Measurements from ENCODE around the gene UNC93A.
"Not testable (repeated sequence)": the region's sequence is repeated elsewhere in the genome, so short reads cannot be mapped to it uniquely, and the experiment has no call there.

UNC93A gene

GRCh38 chr6:167270499-167271311 is 20.4 kb upstream of the UNC93A start:
- no peak for DNase-seq (ENCODE audit: low read depth in 2 of 3, low spot score in 2 of 3)

DNA sequence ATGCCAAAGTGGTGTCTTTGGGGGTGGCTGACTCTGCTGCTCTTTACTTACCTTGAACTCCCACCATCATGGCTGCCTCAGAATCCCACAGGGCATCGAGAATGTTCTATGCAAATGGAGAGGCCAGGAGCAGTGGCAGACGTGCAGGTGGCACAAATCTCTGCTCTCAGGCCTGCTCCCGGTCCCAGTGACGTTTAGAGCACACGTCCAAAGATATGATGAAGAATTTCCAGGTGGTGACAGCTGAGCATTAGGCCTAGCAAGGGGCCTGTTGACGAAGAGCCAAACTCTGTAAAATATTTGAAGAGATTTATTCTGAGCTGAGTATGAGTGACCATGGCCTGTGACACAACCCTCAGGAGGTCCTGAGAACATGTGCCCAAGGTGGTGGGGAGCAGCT is 19.0 kb upstream of the UNC93A start:
- no peak for DNase-seq (ENCODE audit: low read depth in 2 of 3, low spot score in 2 of 3)

- DNase-seq (ENCODE audit: low read depth in 2 of 3, low spot score in 2 of 3) = no peak
These were observed 18.3 kb upstream of the UNC93A start for GRCh38 chr6:167272696-167273379.

DNA sequence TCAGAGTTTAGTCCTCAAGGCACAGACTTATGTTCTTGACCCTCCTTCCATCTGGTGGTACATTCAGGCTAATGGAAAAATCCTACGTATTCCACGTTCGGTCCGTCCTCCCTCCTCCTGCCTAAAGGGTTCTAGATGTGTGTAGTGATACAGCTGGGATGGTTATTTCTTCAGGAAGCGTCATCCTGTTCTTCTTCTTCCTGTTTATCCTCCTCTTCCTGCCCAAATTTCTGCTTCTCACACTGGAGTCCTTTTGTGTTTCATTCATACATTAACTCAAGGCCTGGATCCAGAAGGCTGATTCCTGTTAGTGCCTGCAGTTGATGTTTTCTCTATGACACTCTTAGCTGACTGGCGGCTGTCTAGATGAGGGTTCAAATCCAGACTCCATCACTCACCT is 16.8 kb upstream of the UNC93A start:
- no peak for DNase-seq (ENCODE audit: low read depth in 2 of 3, low spot score in 2 of 3)

GRCh38 chr6:167275001-167275400 is 16.1 kb upstream of the UNC93A start:
- no peak for DNase-seq (ENCODE audit: low read depth in 2 of 3, low spot score in 2 of 3)

GRCh38 chr6:167275436-167275835 is 15.7 kb upstream of the UNC93A start:
- no peak for DNase-seq (ENCODE audit: low read depth in 2 of 3, low spot score in 2 of 3)

- no peak for DNase-seq (ENCODE audit: low read depth in 2 of 3, low spot score in 2 of 3)
These were observed 14.2 kb upstream of the UNC93A start for GRCh38 chr6:167276772-167277533.

DNA sequence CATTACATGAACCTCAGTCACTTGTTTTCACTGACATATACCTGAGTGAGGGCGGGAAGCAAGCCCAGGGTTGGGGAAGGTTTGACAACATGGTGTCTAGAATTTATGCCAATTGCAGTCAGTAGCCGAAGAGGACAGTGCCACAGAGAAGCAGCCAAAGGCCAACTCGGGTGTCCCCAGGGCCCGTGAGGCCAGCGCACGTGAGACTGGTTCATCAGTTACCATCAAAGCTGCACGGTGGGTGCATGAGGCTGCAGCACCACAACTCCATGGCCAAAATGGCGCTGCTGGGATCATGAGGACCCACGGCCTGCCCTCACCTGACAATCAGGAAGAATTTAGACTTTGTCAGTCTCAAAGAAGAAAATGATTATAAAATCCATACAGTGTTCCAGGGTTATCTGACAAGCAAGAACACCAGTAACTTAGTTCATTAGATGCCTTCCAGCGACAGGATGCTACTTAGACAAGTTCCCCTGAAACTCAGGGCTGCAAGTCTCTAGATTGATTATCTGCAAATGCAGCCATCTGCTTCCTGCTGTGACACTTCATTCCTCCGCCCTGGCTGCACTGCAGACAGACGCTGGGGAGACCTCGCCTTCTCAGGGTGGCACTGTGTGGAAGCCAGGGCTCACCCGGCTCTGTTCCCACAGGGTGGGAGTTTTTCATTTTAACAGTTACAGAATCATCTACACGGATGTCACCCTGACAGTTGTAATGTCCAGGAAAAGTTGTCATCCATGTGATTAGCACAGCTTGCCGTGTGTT is 12.8 kb upstream of the UNC93A start:
- not testable (repeated sequence) for DNase-seq (ENCODE audit: low read depth in 2 of 3, low spot score in 2 of 3)

DNA sequence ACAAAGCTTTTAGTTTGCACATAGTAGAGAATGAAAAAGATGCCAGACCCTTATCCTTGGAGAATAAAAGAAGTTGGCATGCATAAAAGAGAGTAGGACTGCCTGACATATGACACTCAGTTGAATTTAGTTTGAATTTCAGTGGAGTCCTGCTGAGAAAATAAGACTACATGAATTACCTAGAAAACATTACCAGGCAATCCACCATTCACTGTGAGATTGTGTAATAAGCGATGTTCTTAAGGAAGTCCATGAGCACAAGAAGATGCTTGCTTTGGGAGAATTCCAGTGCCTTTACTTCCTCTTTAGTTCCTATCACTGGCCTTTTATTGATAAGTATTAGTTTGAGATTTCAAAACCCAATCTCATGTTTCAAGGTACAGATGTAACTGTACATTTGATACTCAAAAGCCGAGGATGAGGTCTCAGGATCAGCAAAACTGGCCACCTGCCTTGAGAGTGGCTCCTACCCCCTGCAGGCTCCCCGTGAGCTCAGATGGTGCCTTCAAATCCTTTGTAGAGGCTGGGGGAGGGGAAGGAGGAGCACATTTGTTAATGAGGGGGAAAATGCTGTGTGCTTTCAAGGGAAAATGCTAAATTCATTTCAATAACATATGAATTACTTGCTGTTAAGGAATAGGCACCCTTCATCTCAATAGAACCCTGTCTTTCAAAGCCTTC is 11.2 kb upstream of the UNC93A start:
- DNase-seq (ENCODE audit: low read depth in 2 of 3, low spot score in 2 of 3) = no peak

DNA sequence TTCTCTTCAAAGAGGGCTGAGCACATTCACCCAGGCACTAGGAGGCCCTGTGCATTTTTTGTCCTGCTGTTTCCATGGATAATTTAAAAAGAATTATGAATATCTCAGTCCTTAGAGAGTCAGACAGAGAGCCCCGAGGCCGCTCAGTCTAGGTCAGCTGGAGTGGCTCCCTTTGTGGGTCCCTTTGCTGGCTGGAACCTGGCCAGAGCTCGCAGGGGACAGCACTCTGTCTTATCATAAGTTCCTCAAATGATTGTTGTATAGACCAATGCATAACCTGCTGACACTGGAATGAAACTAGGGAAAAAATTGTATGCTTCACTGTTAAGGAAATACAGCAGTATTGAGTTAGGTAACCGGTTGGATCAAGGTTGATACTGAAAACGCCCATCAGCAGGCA is 10.6 kb upstream of the UNC93A start:
- DNase-seq (ENCODE audit: low read depth in 2 of 3, low spot score in 2 of 3) = not testable (repeated sequence)

DNA sequence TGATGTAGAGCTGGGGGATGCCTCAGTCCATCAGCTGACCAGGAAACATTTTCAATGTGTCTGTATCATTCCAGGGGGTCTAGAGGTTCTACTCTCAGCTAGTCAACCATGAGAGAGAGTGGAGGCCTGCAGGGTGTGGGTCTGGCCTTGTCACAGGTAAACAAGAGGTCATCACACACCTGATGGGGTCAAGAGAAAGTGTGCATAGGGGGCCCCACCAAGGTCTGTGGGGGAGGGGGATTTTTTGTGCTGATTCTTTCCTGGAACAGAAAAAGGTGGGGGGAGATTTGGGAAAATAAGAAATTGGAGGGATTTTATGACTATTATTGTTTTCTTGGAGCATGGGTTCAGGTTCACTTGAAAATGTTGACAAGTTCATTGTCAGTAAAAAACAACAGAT is 8.9 kb upstream of the UNC93A start:
- DNase-seq (ENCODE audit: low read depth in 2 of 3, low spot score in 2 of 3) = no peak

- not testable (repeated sequence) for DNase-seq (ENCODE audit: low read depth in 2 of 3, low spot score in 2 of 3)
These were observed 6.5 kb upstream of the UNC93A start for GRCh38 chr6:167284565-167284964.

DNA sequence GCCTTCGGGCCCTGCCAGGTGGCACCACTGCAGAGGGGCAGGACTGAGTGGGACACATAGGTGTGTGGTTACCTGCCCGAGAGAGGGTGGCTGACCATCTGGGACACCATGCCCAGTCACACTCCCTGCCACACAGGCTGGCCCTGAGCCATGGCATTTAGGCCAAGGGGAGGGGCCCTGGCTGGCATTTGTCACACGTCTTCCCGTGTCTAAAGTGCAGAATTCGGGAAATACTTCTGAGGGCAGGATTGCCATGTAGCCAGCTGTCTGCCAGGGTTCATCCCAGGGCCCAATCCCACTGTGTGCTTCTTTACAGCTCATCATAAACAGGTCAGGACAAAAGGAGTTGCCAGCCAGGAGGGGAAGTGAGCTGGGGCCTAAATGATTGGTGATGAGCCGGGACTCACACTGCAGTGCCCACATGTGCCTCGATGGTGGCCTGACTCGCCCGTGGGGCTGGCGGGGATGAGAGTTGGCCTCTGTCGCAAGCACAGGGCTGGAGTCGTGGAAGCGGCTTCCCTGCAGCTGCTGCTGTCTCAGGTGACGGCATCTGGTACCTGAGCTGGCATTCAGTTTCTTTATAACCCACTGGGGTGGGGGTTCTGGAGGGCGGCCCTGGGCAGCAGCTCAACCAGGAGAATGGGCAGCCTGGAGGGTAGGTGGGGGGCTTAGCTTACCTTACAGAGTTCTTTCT is 5.9 kb upstream of the UNC93A start:
- DNase-seq (ENCODE audit: low read depth in 2 of 3, low spot score in 2 of 3) = no peak

GRCh38 chr6:167287513-167288048 is 3.5 kb upstream of the UNC93A start:
- DNase-seq (ENCODE audit: low read depth in 2 of 3, low spot score in 2 of 3) = no peak

DNA sequence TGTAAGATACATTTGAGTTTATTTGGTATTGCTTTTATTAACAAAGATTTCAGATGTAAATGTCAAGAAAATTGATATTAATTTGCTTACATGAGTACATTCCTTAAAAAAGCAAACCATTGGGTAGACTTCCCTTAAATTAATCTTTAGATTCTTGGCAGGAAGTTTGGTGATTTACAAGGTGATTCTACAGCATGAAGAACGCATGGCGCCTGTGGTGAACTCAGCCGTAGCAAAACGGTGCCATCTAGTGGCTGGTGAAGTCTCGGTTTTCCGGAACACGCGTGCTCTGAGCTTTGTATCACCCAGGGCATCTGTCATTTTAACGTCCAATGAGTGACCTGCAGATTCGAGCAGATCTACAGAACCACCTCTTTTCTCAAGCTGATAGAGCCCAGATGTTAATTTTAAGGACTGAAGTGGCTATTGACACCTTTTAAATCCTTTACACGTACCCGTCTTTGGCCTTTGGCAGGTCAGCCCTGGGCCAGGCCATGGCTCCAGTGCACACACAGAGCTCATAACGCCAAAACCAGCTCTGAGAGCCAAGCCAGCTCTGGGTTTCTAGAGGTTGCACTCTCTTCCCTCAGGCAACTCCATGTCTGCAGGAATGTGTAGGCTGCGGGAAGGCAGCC is 2.4 kb upstream of the UNC93A start:
- not testable (repeated sequence) for DNase-seq (ENCODE audit: low read depth in 2 of 3, low spot score in 2 of 3)

GRCh38 chr6:167289291-167289690 is 1.8 kb upstream of the UNC93A start:
- DNase-seq (ENCODE audit: low read depth in 2 of 3, low spot score in 2 of 3) = not testable (repeated sequence)

GRCh38 chr6:167291623-167292300 is 647 bp downstream of the UNC93A start:
- no peak for DNase-seq (ENCODE audit: low read depth in 2 of 3, low spot score in 2 of 3)

- DNase-seq (ENCODE audit: low read depth in 2 of 3, low spot score in 2 of 3) = no peak
These were observed 1.4 kb downstream of the UNC93A start for GRCh38 chr6:167292301-167293087.
